Mucosa of rectum (tissue), 2 donors: ENCODE results near the gene SLC18B1.

Experiments
- H3K27ac ChIP-seq, 2 donors: one replicate each; pipeline ENCODE4 v1.7.0; 2013; ENCODE audit warnings: inconsistent platforms in 2 of 2, low read depth in 2 of 2, low read length in 2 of 2
- H3K27me3 ChIP-seq, 2 donors: one replicate each; pipeline ENCODE4 v1.7.0; 2013; ENCODE audit warnings: low read length in 2 of 2; ENCODE audit not compliant: control insufficient read depth in 2 of 2, insufficient read depth in 2 of 2
- H3K36me3 ChIP-seq, 2 donors: one replicate each; pipeline ENCODE4 v1.7.0; 2013; ENCODE audit warnings: low read length in 2 of 2; ENCODE audit not compliant: control insufficient read depth in 2 of 2, insufficient read depth in 2 of 2
- H3K4me1 ChIP-seq, 2 donors: one replicate each; pipeline ENCODE4 v1.7.0; 2013; ENCODE audit warnings: low read length in 2 of 2, mild to moderate bottlenecking in 1 of 2; ENCODE audit not compliant: control insufficient read depth in 2 of 2, insufficient read depth in 2 of 2
- H3K4me3 ChIP-seq, 2 donors: one replicate each; pipeline ENCODE4 v1.7.0; 2013; ENCODE audit warnings: low read length in 2 of 2
- H3K9ac ChIP-seq, 2 donors: one replicate each; pipeline ENCODE4 v1.7.0; 2013; ENCODE audit warnings: low read length in 2 of 2, low read depth in 1 of 2, mild to moderate bottlenecking in 1 of 2
- H3K9me3 ChIP-seq, 2 donors: one replicate each; pipeline ENCODE4 v1.7.0; 2013; ENCODE audit warnings: low read length in 2 of 2; ENCODE audit not compliant: control insufficient read depth in 2 of 2
- donor health status: healthy.
- donor health status: Normal muscosa, but diverticular disease.

The SLC18B1 gene

GRCh38 chr6:132749111-132749510 lies 49.3 kb downstream of the SLC18B1 start:
- H3K27ac ChIP-seq, result no peak overlapping the region
- no peaks in the 10 kb centered on the region for H3K36me3 ChIP-seq
- H3K9me3 ChIP-seq, result no peaks in the 10 kb centered on the region
- H3K27me3 ChIP-seq, result no peaks in the 10 kb centered on the region
- no peak overlapping the region for H3K9ac ChIP-seq
- no peak overlapping the region for H3K4me3 ChIP-seq
- no peaks in the 10 kb centered on the region for H3K4me1 ChIP-seq

- Histone ChIP-seq H3K9ac (no peak overlapping the region), H3K4me3 (no peak overlapping the region), H3K27ac (no peak overlapping the region), H3K9me3 (no peaks in the 10 kb centered on the region), H3K4me1 (no peaks in the 10 kb centered on the region), H3K36me3 (no peaks in the 10 kb centered on the region), H3K27me3 (no peaks in the 10 kb centered on the region)
These were observed 50.0 kb downstream of the SLC18B1 start for GRCh38 chr6:132748446-132748845.

- Histone ChIP-seq H3K4me3 (no peak overlapping the region), H3K36me3 (no peaks in the 10 kb centered on the region)
These were observed 52.4 kb downstream of the SLC18B1 start for GRCh38 chr6:132746048-132746447.

GRCh38 chr6:132742495-132742894 lies 55.9 kb downstream of the SLC18B1 start:
- Histone ChIP-seq H3K4me3 (no peak overlapping the region), H3K27me3 (no peaks in the 10 kb centered on the region)

More at GRCh38 chr6:132746048-132746447, 52.4 kb downstream of the SLC18B1 start:
- no peak overlapping the region for H3K27ac ChIP-seq
- H3K9me3 ChIP-seq, result no peaks in the 10 kb centered on the region
- no peak overlapping the region for H3K9ac ChIP-seq
- no peaks in the 10 kb centered on the region for H3K27me3 ChIP-seq
- H3K4me1 ChIP-seq, result no peaks in the 10 kb centered on the region

GRCh38 chr6:132741281-132741680 lies 57.2 kb downstream of the SLC18B1 start:
- H3K27ac ChIP-seq, result no peak overlapping the region
- H3K9ac ChIP-seq, result no peak overlapping the region
- no peaks in the 10 kb centered on the region for H3K36me3 ChIP-seq
- H3K9me3 ChIP-seq, result no peaks in the 10 kb centered on the region
- H3K4me3 ChIP-seq, result no peak overlapping the region
- no peaks in the 10 kb centered on the region for H3K4me1 ChIP-seq
- H3K27me3 ChIP-seq, result no peaks in the 10 kb centered on the region

More at GRCh38 chr6:132742495-132742894, 55.9 kb downstream of the SLC18B1 start:
- H3K27ac ChIP-seq, result no peak overlapping the region
- no peaks in the 10 kb centered on the region for H3K36me3 ChIP-seq
- H3K9me3 ChIP-seq, result no peaks in the 10 kb centered on the region
- H3K4me1 ChIP-seq, result no peaks in the 10 kb centered on the region
- no peak overlapping the region for H3K9ac ChIP-seq

GRCh38 chr6:132736239-132736638 lies 62.2 kb downstream of the SLC18B1 start:
- Histone ChIP-seq H3K27ac (no peak overlapping the region), H3K27me3 (no peaks in the 10 kb centered on the region)

GRCh38 chr6:132734694-132735236 lies 63.7 kb downstream of the SLC18B1 start:
- no peaks in the 10 kb centered on the region for H3K27me3 ChIP-seq
- no peak overlapping the region for H3K27ac ChIP-seq
- no peak overlapping the region for H3K4me3 ChIP-seq
- H3K9me3 ChIP-seq, result no peaks in the 10 kb centered on the region
- H3K9ac ChIP-seq, result no peak overlapping the region
- no peaks in the 10 kb centered on the region for H3K4me1 ChIP-seq
- H3K36me3 ChIP-seq, result no peaks in the 10 kb centered on the region

More at GRCh38 chr6:132736239-132736638, 62.2 kb downstream of the SLC18B1 start:
- Histone ChIP-seq H3K36me3 (no peaks in the 10 kb centered on the region), H3K4me3 (no peak overlapping the region), H3K9ac (no peak overlapping the region), H3K4me1 (no peaks in the 10 kb centered on the region), H3K9me3 (no peaks in the 10 kb centered on the region)

GRCh38 chr6:132733814-132734213 lies 64.6 kb downstream of the SLC18B1 start:
- H3K36me3 ChIP-seq, result no peaks in the 10 kb centered on the region

GRCh38 chr6:132733283-132733682 lies 65.2 kb downstream of the SLC18B1 start:
- no peaks in the 10 kb centered on the region for H3K9me3 ChIP-seq
- no peak overlapping the region for H3K27ac ChIP-seq
- H3K4me3 ChIP-seq, result no peak overlapping the region
- H3K27me3 ChIP-seq, result no peaks in the 10 kb centered on the region
- H3K4me1 ChIP-seq, result no peaks in the 10 kb centered on the region
- H3K9ac ChIP-seq, result no peak overlapping the region
- no peaks in the 10 kb centered on the region for H3K36me3 ChIP-seq

More at GRCh38 chr6:132733814-132734213, 64.6 kb downstream of the SLC18B1 start:
- Histone ChIP-seq H3K27me3 (no peaks in the 10 kb centered on the region), H3K9me3 (no peaks in the 10 kb centered on the region), H3K9ac (no peak overlapping the region), H3K27ac (no peak overlapping the region), H3K4me1 (no peaks in the 10 kb centered on the region), H3K4me3 (no peak overlapping the region)

GRCh38 chr6:132731086-132731485 lies 67.4 kb downstream of the SLC18B1 start:
- Histone ChIP-seq H3K4me1 (no peaks in the 10 kb centered on the region), H3K9me3 (no peaks in the 10 kb centered on the region), H3K27me3 (no peaks in the 10 kb centered on the region), H3K4me3 (no peak overlapping the region), H3K27ac (no peak overlapping the region), H3K36me3 (no peaks in the 10 kb centered on the region), H3K9ac (no peak overlapping the region)

- Histone ChIP-seq H3K9me3 (no peaks in the 10 kb centered on the region), H3K9ac (no peak overlapping the region), H3K27me3 (no peaks in the 10 kb centered on the region), H3K36me3 (no peaks in the 10 kb centered on the region), H3K4me3 (no peak overlapping the region), H3K27ac (no peak overlapping the region), H3K4me1 (no peaks in the 10 kb centered on the region)
These were observed 67.9 kb downstream of the SLC18B1 start for GRCh38 chr6:132730560-132730959.
